B cell (primary cell): Measurements from ENCODE around the gene PANX3. TPM values are rescaled to one million over a fixed set of nuclear protein-coding genes. Genes with fewer than 3 reads are reported as not detected.

Source experiments
- ATAC-seq: fragments of 200-7000 bp; cut with Tn5 transposase; one replicate; pipeline ENCODE4 v1.10.0; 2021; ENCODE audit warnings: low read depth, mild to moderate bottlenecking, moderate number of reproducible peaks, moderate library complexity
- CTCF ChIA-PET: fragments of 350-600 bp; sonication (Branson Sonifier 250); formaldehyde crosslinking; loops from one replicate; lab custom pipeline; 2021; ENCODE audit warnings: antibody characterized with exemption, inconsistent platforms; lab: Charles Lee
- POLR2A ChIA-PET: fragments of 350-600 bp; sonication (Branson Sonifier 250); formaldehyde crosslinking; loops from one replicate; lab custom pipeline; 2021; ENCODE audit warnings: antibody characterized with exemption; lab: Charles Lee
- DNase-seq: peaks from one replicate; pipeline ENCODE4 v3.0.0; 2013
- H2AFZ ChIP-seq: 2 replicates; pipeline ENCODE4 v1.6.1; 2012; ENCODE audit warnings: mild to moderate bottlenecking, low read depth, low read length; ENCODE audit not compliant: insufficient read depth, poor library complexity, severe bottlenecking
- H3K27ac ChIP-seq, 2 donors: 1 replicate in 1 of 2; 2 replicates in 1 of 2; pipeline ENCODE4 v1.5.1; 2012 to 2013; ENCODE audit warnings: low read length in 2 of 2, mild to moderate bottlenecking in 2 of 2, moderate library complexity in 1 of 2
- H3K27me3 ChIP-seq, 4 experiments: fragments of 200-600 bp in 1 of 4; sonication (generic) in 1 of 4; replicated peaks in 1 of 4; 1 replicate in 2 of 4; 2 replicates in 2 of 4; pipeline versions ENCODE4 v1.6.1 to v1.7.0; 2013 to 2016; ENCODE audit warnings: low read length in 3 of 4, mild to moderate bottlenecking in 2 of 4, mixed read lengths in 1 of 4, moderate library complexity in 1 of 4; ENCODE audit not compliant: insufficient read depth in 4 of 4, control insufficient read depth in 3 of 4; ENCODE audit errors: control extremely low read depth in 1 of 4
- H3K36me3 ChIP-seq, 2 experiments: replicated peaks in 1 of 2; 1 replicate in 1 of 2; 2 replicates in 1 of 2; pipeline versions ENCODE4 v1.6.1 to v1.7.1; 2013; ENCODE audit warnings: low read length in 1 of 2; ENCODE audit not compliant: insufficient read depth in 2 of 2, control insufficient read depth in 1 of 2; ENCODE audit errors: control extremely low read depth in 1 of 2, extremely low read depth in 1 of 2
- H3K4me1 ChIP-seq, 2 donors: fragments of 200-600 bp in 1 of 2; sonication (generic) in 1 of 2; 1 replicate in 1 of 2; 2 replicates in 1 of 2; pipeline versions ENCODE4 v1.5.1 to v1.6.1; 2013 to 2017; ENCODE audit warnings: low read length in 2 of 2; ENCODE audit not compliant: control insufficient read depth in 2 of 2, insufficient read depth in 2 of 2
- H3K4me2 ChIP-seq: replicated peaks from 2 replicates; pipeline ENCODE3; 2012; ENCODE audit warnings: mild to moderate bottlenecking, low read depth, low read length; ENCODE audit not compliant: poor library complexity, severe bottlenecking
- H3K4me3 ChIP-seq, 5 experiments: fragments of 200-600 bp in 1 of 5; sonication (generic) in 1 of 5; 1 replicate in 3 of 5; 2 replicates in 2 of 5; pipeline versions ENCODE4 v1.5.1 to v1.7.0; 2011 to 2016; ENCODE audit warnings: low read length in 4 of 5, mild to moderate bottlenecking in 4 of 5, low read depth in 2 of 5, control low read depth in 1 of 5, moderate library complexity in 1 of 5; ENCODE audit not compliant: insufficient read depth in 1 of 5; ENCODE audit errors: control extremely low read depth in 1 of 5, extremely low read depth in 1 of 5
- H3K79me2 ChIP-seq: fragments of 200-600 bp; sonication (generic); one replicate; pipeline ENCODE4 v1.6.0; 2016; ENCODE audit warnings: low read length; ENCODE audit not compliant: control insufficient read depth, insufficient read depth
- H3K9ac ChIP-seq: fragments of 200-600 bp; sonication (generic); 2 replicates; pipeline ENCODE4 v1.6.1; 2017; ENCODE audit warnings: mild to moderate bottlenecking, low read length, moderate library complexity
- H3K9me3 ChIP-seq, 3 donors: one replicate each; pipeline versions ENCODE4 v1.6.1 to v1.7.1; 2013; ENCODE audit warnings: low read length in 2 of 3; ENCODE audit not compliant: control insufficient read depth in 2 of 3, insufficient read depth in 1 of 3; ENCODE audit errors: control extremely low read depth in 1 of 3
- H4K20me1 ChIP-seq: 2 replicates; pipeline ENCODE4 v1.6.0; 2012; ENCODE audit warnings: mild to moderate bottlenecking, low read length; ENCODE audit not compliant: insufficient read depth, control insufficient read depth, poor library complexity, severe bottlenecking
- H3K27ac Mint-ChIP-seq: one replicate; pipeline ENCODE4 v1.8.0; 2021; ENCODE audit warnings: mixed read lengths
- H3K27me3 Mint-ChIP-seq: one replicate; pipeline ENCODE4 v1.8.0; 2021; ENCODE audit warnings: mixed read lengths
- H3K4me1 Mint-ChIP-seq: one replicate; pipeline ENCODE4 v1.8.0; 2021; ENCODE audit warnings: mixed read lengths
- H3K4me3 Mint-ChIP-seq: one replicate; pipeline ENCODE4 v1.8.0; 2021; ENCODE audit warnings: mixed read lengths
- H3K9me3 Mint-ChIP-seq: one replicate; pipeline ENCODE4 v1.8.0; 2022; ENCODE audit warnings: mixed read lengths; ENCODE audit not compliant: insufficient read depth
- EZH2 ChIP-seq: IDR thresholded peaks from 2 replicates; pipeline ENCODE4 v1.6.1; 2012; ENCODE audit warnings: borderline replicate concordance, low read depth, mild to moderate bottlenecking, moderate library complexity, low read length; ENCODE audit not compliant: insufficient read depth, poor library complexity, severe bottlenecking
- WGBS: methylation state at CpG from one replicate; pipeline ENCODE4 v1.1.5; 2013; ENCODE audit warnings: missing lambda C conversion rate; ENCODE audit not compliant: insufficient coverage; 5-methylcytosine and 5-hydroxymethylcytosine counted together
- intact Hi-C: fragments of 100-400 bp; cut with micrococcal nuclease; formaldehyde crosslinking; loops from one replicate; pipeline ENCODE4 v1.10.0; 2022
- polyA plus RNA-seq: library from polyadenylated mRNA; depleted of rRNA; stranded (reverse); fragments of >200 nt; gene quantifications from 2 replicates; pipeline ENCODE4 v1.2.3, GENCODE V29; 2012
- total RNA-seq, 2 donors: library from RNA; stranded (reverse); fragments of 120-200 nt in 1 of 2; gene quantifications; 1 replicate in 1 of 2; 2 replicates in 1 of 2; pipeline versions ENCODE4 v1.2.3 to v1.2.4, GENCODE V29; 2013 to 2022
- TF ChIP-seq, protein P1 (sequence below): fragments of 200-600 bp; IDR thresholded peaks from one replicate; pipeline ENCODE4 v1.8.0; 2022; ENCODE audit warnings: antibody characterized with exemption, mild to moderate bottlenecking

Gene PANX3
- total and polyA plus RNA-seq, 2 donors (not counting 1 experiment from before 2014, with no cell fraction given), result not detected

DNA sequence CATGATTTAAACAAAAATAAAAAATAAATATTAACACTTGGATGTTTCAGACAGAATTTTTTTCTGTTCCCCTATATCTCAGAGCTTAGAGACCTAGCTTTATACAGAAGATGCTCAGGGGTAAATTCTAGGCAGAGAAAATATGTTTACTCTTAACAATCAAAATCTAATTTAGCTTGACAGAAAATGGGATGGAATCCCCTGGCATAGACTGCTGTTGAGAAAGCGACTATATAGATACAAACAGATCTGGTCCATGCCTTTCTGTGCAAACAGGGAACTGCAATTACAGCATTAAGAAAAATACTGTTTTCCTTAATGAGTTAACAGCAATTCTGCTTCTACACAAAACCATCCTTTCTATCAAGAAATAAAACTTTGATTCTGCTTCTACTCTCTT, 47.8 kb downstream of the PANX3 start:
- CTCF ChIA-PET, result interaction anchor here (0.6 to 2.6 kb wide), 3 partner anchors 11 to 105 kb away, joined by 3 to 11 read pairs (median 9); no protein-coding TSS in a partner anchor
- POLR2A ChIA-PET, result no interaction called here

DNA sequence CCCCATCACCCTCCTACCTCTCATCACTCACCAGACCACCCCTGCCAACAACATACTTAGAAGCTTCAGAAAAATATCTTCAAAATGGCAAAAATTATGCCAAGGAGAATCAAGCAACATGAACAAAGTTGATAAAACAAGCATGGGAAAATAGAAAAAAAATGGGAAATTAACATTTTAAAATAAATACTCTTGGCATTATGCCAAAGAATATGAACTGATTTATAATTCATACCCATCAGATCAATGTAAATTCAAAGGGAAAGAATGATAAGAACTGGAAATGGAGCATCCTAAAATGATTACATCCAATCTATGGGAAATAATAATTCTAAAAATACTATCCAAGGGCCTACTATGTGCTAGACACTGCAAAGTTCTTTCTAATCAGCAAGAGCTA, 50.3 kb downstream of the PANX3 start:
- Histone ChIP-seq H3K4me3 (no peak overlapping the region), H3K27me3 (no peaks in the 10 kb centered on the region), H3K79me2 (no peaks in the 10 kb centered on the region), H3K36me3 (peaks cover 0 to 3% of the 10 kb centered on the region in 2 experiments), H2AFZ (no peak overlapping the region), H3K27ac (no peak overlapping the region), H3K9ac (no peak overlapping the region), H3K9me3 (no peaks in the 10 kb centered on the region), H4K20me1 (no peaks in the 10 kb centered on the region), H3K4me1 (no peaks in the 10 kb centered on the region), H3K4me2 (no peak overlapping the region)
- no peak overlapping the region for H3K4me3 Mint-ChIP-seq
- no peak for DNase-seq
- ChIA-PET POLR2A (no interaction called here), CTCF (interaction anchor here (1.0 to 1.1 kb wide), 2 partner anchors 17 to 100 kb away, joined by 3 to 5 read pairs; no protein-coding TSS in a partner anchor)
- no peak overlapping the region for H3K27ac Mint-ChIP-seq
- intact Hi-C loops, result no loop called here
- no peaks in the 10 kb centered on the region for H3K9me3 Mint-ChIP-seq
- no peaks in the 10 kb centered on the region for H3K27me3 Mint-ChIP-seq
- TF ChIP-seq, protein P1, sequence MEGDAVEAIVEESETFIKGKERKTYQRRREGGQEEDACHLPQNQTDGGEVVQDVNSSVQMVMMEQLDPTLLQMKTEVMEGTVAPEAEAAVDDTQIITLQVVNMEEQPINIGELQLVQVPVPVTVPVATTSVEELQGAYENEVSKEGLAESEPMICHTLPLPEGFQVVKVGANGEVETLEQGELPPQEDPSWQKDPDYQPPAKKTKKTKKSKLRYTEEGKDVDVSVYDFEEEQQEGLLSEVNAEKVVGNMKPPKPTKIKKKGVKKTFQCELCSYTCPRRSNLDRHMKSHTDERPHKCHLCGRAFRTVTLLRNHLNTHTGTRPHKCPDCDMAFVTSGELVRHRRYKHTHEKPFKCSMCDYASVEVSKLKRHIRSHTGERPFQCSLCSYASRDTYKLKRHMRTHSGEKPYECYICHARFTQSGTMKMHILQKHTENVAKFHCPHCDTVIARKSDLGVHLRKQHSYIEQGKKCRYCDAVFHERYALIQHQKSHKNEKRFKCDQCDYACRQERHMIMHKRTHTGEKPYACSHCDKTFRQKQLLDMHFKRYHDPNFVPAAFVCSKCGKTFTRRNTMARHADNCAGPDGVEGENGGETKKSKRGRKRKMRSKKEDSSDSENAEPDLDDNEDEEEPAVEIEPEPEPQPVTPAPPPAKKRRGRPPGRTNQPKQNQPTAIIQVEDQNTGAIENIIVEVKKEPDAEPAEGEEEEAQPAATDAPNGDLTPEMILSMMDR, result no peak
- TF ChIP-seq EZH2, result no peak
- no peak for ATAC-seq
- H3K4me1 Mint-ChIP-seq, result no peaks in the 10 kb centered on the region

More for the DNA sequence above, 47.8 kb downstream of the PANX3 start:
- TF ChIP-seq, protein P1, result no peak
- intact Hi-C loops, result no loop called here
- H3K4me3 ChIP-seq, result no peak overlapping the region
- H3K4me1 Mint-ChIP-seq, result no peaks in the 10 kb centered on the region
- no peaks in the 10 kb centered on the region for H3K9me3 Mint-ChIP-seq
- no peak overlapping the region for H3K27ac ChIP-seq
- DNase-seq (no peak), ATAC-seq (no peak)
- no peaks in the 10 kb centered on the region for H3K27me3 ChIP-seq
- no peaks in the 10 kb centered on the region for H3K9me3 ChIP-seq
- peaks cover 0 to 3% of the 10 kb centered on the region in 2 experiments for H3K36me3 ChIP-seq
- no peaks in the 10 kb centered on the region for H3K4me1 ChIP-seq
- no peak overlapping the region for H3K9ac ChIP-seq
- H2AFZ ChIP-seq, result no peak overlapping the region
- no peak overlapping the region for H3K4me3 Mint-ChIP-seq
- H3K79me2 ChIP-seq, result no peaks in the 10 kb centered on the region
- H3K27me3 Mint-ChIP-seq, result no peaks in the 10 kb centered on the region
- H4K20me1 ChIP-seq, result no peaks in the 10 kb centered on the region
- H3K27ac Mint-ChIP-seq, result no peak overlapping the region
- H3K4me2 ChIP-seq, result no peak overlapping the region
- 100% methylated on average over 1 of the region's 1 CpG for WGBS
